NCI-H345 (cell line): Measurements from ENCODE around the gene PREX1.
"Not testable (repeated sequence)": the region's sequence is repeated elsewhere in the genome, so short reads cannot be mapped to it uniquely, and the experiment has no call there.

Source experiments
- DNase-seq: peaks from one replicate; lab custom pipeline; 2025; lab: John Stamatoyannopoulos, UW

PREX1 gene

DNA sequence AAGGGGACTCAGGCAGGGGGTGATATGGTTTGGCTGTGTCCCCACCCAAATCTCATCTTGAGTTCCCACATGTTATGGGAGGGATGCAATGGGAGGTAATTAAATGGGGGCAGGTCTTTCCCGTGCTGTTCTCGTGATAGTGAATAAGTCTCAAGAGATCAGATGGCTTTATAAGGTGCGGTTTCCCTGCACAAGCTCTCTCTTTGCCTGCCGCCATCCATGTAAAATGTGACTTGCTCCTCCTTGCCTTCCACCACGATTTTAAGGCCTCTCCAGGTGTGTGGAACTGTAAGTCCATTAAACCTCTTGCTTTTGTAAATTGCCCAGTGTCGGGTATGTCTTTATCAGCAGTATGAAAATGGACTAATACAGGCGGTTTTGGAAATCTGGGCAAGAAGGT, 52.3 kb downstream of the PREX1 start:
- not testable (repeated sequence) for DNase-seq

DNA sequence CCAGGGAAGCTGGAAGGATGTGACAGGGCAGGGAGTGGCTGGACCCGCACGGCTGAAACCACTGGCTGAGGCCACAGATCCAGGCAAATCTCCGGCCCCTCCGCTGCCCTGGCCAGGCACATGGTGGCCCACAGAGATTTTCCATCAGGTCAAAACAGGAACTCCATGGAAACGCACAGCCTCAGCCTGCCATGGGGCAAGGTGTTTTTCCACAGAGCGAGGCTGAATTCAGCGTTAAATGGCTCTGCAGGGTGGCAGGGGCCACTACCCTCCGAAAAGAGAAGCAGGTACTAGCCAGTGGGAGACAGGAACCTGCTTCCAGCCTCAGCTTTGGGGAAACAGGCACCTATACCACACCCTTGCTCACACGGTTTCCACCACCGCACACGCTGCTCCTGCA, 53.1 kb downstream of the PREX1 start:
- no peak for DNase-seq

DNA sequence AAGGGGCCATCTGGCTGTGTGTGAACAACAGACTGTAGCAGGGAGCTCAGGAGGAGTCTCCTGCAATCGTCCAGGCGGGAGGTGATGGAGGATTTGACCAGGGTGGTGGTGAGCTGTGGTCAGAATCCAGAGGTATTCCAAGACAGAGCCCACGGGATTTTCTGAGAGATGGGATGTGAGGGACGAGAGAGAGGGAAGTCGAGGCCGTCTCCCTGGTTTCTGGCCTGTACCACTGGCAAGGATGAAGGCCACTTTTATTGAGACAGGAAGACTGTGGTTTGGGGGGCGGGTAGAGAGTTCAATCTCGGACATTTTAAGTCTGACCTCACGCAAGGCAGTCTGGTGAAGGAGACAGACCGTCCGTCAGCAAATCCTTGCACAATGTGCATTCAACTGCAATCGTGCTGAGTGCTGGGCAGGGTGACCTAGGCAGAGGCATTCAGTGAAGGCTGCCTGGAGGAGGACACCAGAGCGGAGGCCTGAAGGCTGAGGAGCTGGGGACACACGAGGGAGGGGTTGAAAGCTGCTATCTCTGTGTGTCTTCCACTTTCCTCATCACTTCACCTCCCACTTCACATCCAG, 53.9 kb downstream of the PREX1 start:
- no peak for DNase-seq

DNA sequence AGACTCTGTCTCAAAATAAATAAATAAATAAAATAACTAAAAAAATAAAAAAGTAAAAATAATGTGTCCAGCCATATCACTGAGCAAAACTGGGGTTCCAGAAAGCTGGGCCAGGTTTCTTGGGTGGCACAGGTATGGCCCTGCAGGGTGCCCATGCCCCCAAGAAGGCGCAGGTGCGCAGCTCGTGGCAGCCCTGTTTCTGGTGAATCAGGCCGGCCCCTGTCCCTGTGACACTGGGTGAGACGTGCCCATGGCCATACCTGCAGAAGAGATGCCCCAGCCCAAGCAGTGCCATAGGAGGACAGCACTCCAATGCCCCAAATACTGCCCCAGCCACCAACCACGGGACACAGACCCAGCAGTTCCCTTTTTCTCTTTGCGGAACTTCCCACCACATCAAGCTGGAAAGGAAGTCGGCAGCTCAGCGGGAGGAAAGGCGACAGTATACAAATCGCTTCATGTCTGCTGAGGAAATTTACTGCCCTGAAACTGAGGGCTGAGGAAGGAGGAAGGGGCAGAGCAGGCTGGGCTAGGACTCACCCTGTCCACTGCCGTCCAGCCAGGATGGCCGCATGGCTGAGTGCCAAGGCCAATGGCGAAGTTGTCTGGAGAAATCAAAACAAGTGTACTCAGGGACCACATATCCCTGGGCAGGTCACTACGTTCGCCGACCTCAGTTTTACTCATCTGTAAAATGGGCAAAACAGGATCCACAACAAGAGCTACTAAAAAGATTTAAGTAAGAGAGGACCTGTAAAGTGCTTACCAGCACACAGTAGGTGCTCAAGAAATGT, 55.4 kb downstream of the PREX1 start:
- DNase-seq: no peak

DNA sequence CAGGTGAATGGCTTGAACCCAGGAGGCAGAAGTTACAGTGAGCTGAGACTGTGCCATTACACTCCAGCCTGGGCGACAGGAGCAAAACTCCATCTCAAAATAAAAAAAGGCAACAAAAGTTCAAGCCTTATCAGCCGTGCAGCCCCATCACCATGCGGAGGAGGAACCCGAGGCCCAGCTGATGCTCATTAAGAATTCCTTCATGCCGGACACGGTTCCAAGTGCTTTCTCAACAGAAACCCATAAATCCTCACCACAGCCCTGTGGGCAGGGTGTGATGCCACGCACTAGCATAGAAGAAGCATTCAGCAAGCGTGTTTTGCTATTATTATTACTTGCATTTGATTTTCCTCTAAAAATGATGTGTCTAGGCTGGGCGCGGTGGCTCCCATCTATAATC, 56.3 kb downstream of the PREX1 start:
- no peak for DNase-seq

DNA sequence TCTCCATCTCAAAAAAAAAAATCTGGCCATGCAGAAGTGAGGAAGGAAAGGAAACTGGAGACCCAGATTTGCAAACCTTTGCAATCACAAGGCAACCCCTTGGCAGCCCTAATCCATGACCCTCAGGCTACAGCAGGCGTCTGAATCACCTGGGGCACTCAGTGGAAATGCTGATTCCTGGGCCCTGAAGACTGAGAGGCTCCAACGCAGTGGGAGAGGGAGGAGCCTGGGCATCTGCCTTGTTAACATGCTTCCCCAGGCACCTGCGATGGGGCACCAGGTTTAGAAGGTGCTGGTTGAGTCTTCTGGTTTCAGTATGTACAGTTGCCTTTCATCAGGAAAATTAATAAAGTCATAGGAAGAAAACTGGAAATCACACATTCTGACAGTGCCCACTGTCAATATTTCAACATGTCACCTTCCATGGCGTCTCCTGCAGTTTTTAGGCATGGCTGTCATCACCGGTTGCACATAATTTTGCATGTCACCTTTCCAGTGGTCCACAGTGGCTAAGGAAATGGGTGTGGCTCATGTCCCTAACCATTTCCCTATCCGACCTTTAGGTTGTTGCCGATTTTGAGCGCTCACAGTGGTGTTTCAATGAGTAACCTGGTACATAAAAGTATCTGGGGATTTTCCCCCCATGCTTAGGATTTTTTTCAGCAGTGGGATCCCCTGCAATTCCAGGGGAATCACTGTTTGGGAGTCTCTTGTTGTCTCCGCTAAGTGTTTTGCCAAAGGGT, 56.9 kb downstream of the PREX1 start:
- DNase-seq: no peak

DNA sequence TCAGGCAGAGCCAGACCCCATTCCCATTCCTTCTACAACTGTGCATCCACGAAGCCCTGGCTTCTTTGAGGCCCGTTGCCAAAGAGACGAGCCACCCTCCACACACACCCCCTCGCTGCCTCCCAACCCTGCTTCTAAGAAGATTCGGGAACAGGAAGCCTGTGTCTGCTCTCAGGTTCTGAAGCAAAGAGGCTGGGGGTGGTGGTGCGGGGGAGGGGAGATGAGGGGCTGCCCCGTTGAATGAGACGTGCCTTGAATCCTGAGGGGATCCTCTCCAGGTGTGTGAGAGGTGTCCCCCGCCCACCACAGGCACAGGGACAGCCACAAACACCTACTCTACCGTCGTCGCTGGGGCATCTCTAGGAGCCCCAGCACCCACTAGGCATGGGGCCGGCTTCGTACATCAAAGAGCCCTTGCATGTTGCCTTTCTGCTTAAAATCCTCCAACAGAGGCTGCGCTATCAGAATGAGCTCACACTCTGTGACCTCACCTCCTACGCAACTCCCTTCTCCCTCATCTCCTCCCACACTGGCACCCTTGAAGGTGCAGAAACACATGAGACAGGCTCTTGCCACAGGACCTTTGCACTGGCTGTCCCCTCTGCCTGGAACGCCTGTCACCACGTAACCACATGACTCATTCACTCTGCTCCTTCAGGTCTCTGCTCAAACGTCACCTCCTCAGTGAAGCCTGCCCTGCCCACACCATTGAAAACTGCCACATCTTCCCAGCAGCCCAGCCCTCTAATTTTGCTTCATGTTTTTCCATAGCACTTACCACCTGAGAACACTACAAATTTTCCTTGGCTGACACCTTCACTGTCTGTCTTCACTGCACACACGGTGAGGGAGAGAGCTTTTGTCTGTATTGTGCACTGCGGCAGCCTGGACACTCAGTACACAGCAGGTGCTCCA, 58.5 kb downstream of the PREX1 start:
- DNase-seq: no peak

DNA sequence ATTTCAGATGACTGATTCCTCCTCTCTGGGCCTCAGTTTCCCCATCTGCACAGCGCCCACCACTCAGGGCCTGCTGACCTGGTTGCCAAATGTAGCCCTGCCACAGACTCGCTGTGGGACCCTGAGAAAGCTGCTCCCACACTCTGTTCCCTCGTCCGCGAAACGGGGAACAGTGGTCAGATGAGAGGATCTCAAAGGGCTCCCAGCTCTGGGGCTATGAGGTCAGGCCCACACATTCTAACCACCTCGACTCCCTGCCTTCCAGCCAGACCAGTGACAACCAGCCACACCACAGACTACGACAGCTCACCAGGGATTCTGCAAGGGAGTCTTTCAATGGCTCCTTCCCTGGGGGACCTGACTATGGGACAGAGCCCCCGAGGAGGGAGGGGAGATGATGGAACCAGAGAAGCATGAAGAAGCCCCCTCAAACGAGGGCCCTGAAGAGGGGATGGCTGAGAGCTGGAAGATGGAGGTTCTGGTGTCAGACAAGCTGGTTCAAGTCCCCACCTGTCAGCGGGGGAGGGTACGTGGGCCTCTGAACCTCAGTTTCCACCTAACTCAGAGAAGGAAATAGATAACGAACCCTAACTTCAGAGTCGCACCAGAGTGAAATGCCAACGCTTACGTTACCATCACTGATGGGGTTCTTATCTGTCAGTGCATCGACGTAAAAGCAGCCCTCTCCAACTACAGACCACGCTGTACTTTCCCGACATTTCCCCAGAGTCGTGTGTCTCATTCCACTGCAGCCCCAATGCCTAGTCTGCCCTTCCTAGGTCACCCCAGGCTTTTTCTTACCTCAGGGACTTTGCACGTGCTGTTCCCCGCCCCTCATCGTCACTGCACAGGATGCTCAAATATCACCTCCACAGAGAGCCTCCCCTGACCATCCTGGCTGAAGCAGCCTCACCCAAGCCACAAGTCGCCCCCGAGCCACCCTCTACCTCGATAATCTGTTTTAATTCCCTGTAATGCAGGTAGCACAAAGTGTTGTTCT, 60.5 kb downstream of the PREX1 start:
- DNase-seq: no peak

DNA sequence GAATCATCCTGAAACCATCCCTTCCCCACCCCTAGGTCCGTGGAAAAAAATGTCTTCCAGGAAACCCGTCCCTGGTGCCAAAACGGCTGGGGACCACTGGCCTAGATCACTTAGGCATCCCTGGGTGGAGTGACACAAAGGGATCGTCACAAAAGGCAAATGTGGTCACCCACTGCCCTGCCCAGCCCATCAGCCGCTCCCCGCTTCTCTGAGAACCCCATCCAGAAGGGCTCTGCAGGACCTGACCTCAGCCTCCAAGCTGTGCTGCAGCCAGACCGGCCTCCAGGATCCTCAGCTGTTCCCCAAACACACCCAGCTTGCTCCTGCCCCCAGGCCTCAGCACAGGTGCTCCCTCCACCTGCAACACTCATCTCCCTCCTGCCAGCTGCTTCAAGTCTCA, 61.6 kb downstream of the PREX1 start:
- DNase-seq: no peak

DNA sequence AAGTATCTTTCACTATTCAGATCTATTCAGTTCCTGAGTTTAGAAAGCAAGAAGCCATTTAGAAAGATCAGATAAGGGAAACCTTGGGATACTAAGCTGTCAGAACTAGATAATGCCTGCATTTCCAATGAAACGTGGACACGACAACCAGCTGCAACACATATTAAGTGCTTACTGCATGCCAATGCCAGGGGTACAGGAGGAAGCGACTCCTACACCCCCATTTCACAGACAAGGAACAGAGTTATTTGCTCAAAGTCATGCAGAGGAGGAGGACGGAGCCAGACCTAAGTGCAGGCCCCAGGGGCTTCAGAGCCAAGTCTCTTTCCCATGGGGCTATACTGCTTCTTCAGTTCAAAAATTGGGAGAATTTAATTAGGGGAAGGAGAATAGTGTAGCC, 62.4 kb downstream of the PREX1 start:
- no peak for DNase-seq

DNA sequence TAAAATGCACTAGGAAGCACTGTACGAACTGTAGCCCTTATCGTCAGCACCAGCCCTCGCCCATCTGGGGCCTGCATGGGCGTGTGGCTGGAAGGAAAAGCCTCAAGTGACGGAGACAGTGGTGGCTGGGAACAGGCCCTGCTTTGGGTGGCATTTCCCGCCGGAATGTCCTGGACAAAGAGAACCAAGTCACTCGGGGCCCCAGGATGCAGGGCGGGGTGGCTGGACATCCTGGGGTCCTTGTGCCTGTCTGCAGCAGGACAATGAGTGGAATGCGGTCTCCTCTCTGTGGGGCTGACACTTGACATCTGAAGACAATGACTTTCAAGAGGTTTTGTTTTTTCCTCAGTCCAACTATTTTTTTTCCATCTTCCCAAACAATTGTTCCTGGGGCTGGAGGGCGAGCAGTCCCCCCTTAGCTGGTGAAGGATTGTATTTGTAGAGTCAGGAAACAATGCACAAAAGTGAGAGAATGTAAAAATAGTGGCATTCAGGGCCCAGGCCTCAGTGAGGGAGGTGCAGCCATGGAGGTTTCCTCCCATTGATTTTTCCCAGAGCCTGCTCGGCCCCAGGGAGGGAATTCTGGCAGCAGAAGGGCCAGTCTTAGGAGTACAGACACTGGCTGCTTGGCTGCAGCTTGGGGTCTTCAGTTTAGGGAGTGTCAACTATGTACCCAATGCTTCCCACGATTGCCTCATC, 64.4 kb downstream of the PREX1 start:
- no peak for DNase-seq

DNA sequence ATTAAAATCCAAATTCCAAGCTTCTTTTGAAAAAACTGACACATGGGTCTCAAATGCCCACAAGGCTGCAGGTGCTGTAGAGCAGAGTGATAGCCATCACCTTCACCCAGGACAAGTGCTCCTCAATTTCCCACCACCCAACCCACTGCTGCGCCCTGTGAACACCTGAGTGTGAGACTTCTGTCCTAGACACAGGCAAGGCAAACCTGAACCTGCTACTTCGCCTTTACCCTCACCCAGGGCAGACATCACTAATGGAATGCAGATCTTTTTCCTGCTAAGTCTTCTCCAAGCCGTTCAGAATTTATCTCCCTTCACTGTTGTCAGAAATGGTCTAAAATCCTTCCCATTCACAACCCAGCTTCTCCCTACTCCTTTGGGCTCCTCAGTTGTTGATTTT, 65.9 kb downstream of the PREX1 start:
- no peak for DNase-seq

DNA sequence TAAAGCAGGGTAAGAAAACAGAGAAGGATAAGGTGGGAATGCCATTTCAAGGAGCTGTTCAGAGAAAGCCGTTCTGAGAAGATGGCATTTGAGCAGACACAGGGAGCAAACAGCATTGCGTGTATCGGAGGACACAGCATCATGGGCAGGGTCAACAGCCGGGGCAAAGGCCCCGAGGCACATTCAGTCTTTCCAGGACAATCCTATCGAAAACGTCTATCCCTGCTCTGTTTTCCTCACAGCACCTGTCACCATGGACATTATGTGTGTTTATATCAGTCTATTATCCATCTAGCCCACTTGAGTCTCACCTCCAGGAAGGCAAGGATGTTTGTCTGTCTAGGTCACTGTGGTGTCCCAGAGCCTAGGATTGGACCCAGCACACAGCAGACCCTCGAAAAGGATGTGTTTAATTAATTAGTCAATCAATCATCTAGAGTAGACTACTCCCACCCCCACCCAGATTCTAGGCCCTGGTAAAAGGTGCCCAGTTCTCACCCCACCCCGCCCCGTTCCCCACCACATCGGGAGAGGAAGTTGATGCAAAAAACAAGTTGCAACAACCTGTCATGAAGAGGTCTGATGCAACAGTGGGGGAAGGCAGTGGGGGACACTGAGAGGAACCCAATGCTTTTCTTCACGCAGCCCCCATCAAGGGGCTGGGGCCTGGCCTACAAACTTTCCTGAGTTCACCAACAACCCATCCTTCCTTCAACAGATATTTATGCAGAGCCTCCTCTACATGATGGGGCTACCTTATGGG, 66.6 kb downstream of the PREX1 start:
- no peak for DNase-seq

DNA sequence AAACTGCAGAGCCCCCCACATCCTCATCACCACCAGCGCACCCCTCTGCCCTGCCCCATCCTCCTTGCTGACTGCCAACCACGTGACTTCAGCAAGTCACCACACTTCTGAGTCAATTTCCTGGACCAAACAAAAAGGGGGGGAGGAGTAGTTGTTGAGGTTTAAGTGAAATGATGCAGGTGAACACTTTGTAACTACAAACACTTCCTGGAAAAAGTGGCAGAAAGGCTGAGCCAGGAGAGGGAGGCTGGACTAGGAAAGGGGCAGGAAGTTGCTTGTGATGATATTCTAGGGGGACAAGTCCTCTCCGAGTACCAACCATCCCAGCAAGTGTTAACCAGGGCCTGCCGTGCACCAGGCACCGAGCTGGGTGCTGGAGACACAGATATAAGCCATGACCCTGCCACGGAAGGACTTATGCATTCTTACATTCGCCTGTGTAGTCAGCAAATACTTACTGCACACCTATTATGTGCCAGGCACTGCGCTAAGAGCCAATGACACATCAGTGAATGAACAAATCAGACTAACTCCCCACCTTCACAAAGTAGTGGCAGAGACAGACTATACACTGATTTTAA, 67.3 kb downstream of the PREX1 start:
- DNase-seq: peak; percentile 9

DNA sequence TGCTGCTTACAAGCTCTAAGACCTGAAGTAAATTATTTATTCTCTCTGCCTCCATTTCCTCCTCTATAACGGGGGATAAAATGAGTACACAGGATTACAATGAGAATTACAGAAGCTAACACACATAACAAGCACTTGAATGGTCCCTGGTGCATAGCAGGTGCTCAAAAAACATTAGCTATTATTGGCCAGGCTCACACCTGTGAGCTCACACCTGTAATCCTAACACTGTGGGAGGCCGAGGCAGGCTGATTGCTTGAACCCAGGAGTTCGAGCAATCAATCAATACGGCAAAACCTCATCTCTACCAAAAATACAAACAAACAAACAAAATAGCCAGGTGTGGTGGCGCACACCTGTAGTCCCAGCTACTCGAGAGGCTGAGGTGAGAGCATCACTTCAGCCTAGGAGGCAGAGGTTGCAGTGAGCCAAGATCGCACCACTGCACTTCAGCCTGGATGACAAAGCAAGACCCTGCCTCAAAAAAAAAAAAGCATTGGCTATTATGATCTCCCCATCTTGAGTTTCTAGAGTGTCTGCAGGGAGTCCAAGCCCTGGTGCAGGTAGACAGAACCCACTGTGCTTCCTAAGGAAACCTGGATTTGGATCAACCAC, 68.1 kb downstream of the PREX1 start:
- DNase-seq: peak; percentile 97

DNA sequence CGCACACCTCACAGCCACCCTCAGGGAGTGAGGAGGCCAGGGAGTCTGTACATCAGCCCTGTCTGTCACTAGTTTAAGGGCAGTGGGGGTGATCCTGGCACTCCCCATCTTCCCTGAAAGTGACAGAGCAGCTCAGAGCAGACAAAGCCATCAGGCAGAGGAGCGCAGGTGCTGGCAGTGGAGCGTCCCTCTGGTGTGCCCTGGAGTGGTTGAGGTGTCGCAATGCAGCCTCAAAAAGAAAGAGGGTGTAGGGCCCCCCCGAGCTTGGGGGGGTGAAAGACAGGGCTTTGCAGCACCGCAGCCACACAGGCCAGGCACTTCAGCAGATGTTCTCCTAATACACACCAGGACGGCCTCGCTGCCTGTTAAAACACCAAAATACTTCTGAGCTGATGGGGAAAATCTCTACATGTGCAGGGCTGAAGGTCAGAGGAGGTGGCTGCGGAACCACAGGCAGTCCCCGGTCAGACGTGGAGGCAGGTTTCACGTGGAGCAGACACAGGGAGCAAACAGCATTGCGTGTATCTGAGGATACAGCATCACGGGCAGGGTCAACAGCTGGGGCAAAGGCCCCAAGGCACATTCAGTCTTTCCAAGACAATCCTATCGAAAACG, 69.5 kb downstream of the PREX1 start:
- DNase-seq: peak; percentile 84

DNA sequence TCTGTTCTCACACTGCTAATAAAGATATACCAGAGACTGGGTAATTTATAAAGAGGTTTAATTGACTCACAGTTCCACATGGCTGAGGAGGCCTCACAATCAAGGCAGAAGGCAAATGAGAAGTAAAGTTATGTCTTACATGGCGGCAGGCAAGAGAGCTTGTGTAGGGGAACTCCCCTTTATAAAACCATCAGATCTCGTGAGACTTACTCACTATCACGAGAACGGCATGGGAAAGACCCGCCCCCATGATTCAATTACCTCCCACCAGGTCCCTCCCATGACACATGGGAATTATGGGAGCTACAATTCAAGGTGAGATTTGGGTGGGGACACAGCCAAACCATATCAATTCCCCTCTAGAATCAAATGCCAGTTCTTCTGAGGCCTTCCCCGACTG, 71.0 kb downstream of the PREX1 start:
- DNase-seq: not testable (repeated sequence)

DNA sequence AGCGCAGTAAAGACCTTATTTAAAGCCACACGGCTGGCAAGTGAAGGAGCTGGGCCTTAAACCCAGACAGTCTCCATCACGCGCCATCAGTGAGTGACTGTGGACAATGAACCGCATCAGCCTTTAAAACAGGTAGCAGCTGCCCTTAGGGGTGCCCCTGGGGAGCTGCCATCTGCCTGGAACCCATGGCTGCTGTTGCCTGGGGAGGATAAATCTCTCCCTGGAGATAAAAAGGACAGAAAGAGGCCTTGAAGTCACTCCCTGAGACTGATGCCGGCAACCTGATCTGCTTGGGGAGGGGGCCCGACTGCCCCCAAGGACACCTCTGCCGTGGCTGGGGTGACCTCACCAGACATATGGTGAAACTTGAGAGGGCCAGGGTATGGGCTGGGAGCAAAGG, 73.5 kb downstream of the PREX1 start:
- peak; percentile 69 for DNase-seq
